ENCODE results near the gene FOXN1. TPM values are rescaled to one million over a fixed set of nuclear protein-coding genes. Genes with fewer than 3 reads are reported as not detected.

Gene FOXN1
- total and polyA plus RNA-seq, 2 of the 4 experiments (the other 2 are of a cell fraction) = not detected

- Histone ChIP-seq H3K18ac (ENCODE audit: low read depth, low read length) (no peak overlapping the region), H2BK15ac (ENCODE audit: low read depth, low read length) (no peak overlapping the region), H3K4me2 (ENCODE audit: low read depth, low read length) (peak overlapping the region; percentile 100), H4K20me1 (ENCODE audit: insufficient read depth, low read length) (peaks cover 5% of the 10 kb centered on the region; the same call in 1 of the 2 replicates), H4K8ac (ENCODE audit: low read depth in 2 of 2, low read length in 2 of 2) (peak overlapping the region in 1 of 2 experiments; percentile 50; a peak in 1 of 4 replicates), H3K9ac (ENCODE audit: low read depth, low read length) (peak overlapping the region; percentile 80), H4K91ac (ENCODE audit: insufficient read depth, low read depth, low read length) (no peak overlapping the region), H3K79me1 (ENCODE audit: low read depth in 1 of 2, low read length in 2 of 2) (peaks cover 20 to 37% of the 10 kb centered on the region in 2 experiments), H2BK120ac (ENCODE audit: low read depth, low read length) (no peak overlapping the region), H2AK9ac (replicated peaks; ENCODE audit: low read depth, low read length, poor library complexity) (peak overlapping the region; percentile 93), H3K4me1 (ENCODE audit: control insufficient read depth, insufficient read depth, low read length) (peaks cover 3% of the 10 kb centered on the region; the same call in 1 of the 2 replicates), H4K5ac (ENCODE audit: low read depth, low read length) (peak overlapping the region; percentile 44; the same call in 1 of the 2 replicates), H3K23ac (ENCODE audit: low read depth, low read length) (peak overlapping the region; percentile 88), H3K4me3 (ENCODE audit: insufficient read depth, low read depth, low read length) (peak overlapping the region; percentile 85), H2AK5ac (ENCODE audit: low read depth, low read length) (peak overlapping the region; percentile 79), H3K9me3 (ENCODE audit: control insufficient read depth, insufficient read depth, low read length) (no peaks in the 10 kb centered on the region), H3K9me1 (ENCODE audit: insufficient read depth, low read length) (peaks cover 10% of the 10 kb centered on the region; the same call in 1 of the 2 replicates), H2AFZ (replicated peaks; ENCODE audit: low read length, poor library complexity) (peak overlapping the region; percentile 96), H3K4ac (ENCODE audit: low read depth, low read length) (peak overlapping the region; percentile 59), H3K36me3 (ENCODE audit: control insufficient read depth, insufficient read depth, low read length) (peaks cover 16% of the 10 kb centered on the region), H3K27me3 (ENCODE audit: control insufficient read depth, insufficient read depth, low read length) (no peaks in the 10 kb centered on the region), H2BK20ac (ENCODE audit: low read depth, low read length) (no peak overlapping the region), H3K14ac (replicated peaks; ENCODE audit: low read depth, low read length) (peak overlapping the region; percentile 78), H2BK5ac (ENCODE audit: low read depth, low read length, poor library complexity, severe bottlenecking) (peak overlapping the region; percentile 35), H3K56ac (ENCODE audit: extremely low read depth, insufficient read depth, low read length) (peak overlapping the region; percentile 46; the same call in 1 of the 2 replicates), H3K27ac (ENCODE audit: insufficient read depth, low read length) (peak overlapping the region; percentile 61)
- dilution Hi-C loops (cut with HindIII; ENCODE audit: low sequenced_read_pairs, unreplicated experiment) (no loop called here), intact Hi-C loops (cut with micrococcal nuclease) (no loop called here), in situ Hi-C loops (cut with MboI; ENCODE audit: low sequenced_read_pairs) (no loop called here)
- no peak for TF ChIP-seq RAD21 (IDR thresholded peaks at IDR 0.05; ENCODE audit: low read length)
- TF ChIP-seq MXI1 (IDR thresholded peaks at IDR 0.05; ENCODE audit: borderline replicate concordance, low read depth, low read length) = peak; percentile 58; the same call in 1 of the 2 replicates
- TF ChIP-seq CHD1 (IDR thresholded peaks at IDR 0.05; ENCODE audit: low read depth, low read length) = 0 out of 2 replicates have a peak, but pooled peaks have one; percentile 1
- no peak for TF ChIP-seq FOS (IDR thresholded peaks at IDR 0.05; ENCODE audit: low read depth, low read length)
- no peak for TF ChIP-seq CTCF (conservative IDR thresholded peaks at IDR 0.05; ENCODE audit: low read depth, low read length)
- TF ChIP-seq SMC3 (IDR thresholded peaks at IDR 0.05; ENCODE audit: low read depth, low read length) = no peak
- no peak for TF ChIP-seq ELK1 (IDR thresholded peaks at IDR 0.05; ENCODE audit: borderline replicate concordance, low read depth, low read length)
- no peak for TF ChIP-seq MAFK (IDR thresholded peaks at IDR 0.05; ENCODE audit: low read depth, low read length)
- CTCF ChIA-PET = interaction anchor here (0.8 to 1.7 kb wide), 3 partner anchors 20 to 24 kb away, joined by 3 to 8 read pairs (median 6); no protein-coding TSS in a partner anchor
- WGBS, 2 experiments (ENCODE audit: extremely low coverage in 2 of 2, insufficient read length in 1 of 2) = 0% methylated on average over 23 of the region's 39 CpGs; no CpG with 5 or more reads in 1 of the 2 experiments
- POLR2A ChIA-PET (ENCODE audit: unreplicated experiment) = no interaction called here
- no peak for DNase-seq
- ATAC-seq (ENCODE audit: low read depth) = peak; percentile 36
- BruUV-seq (replicated peaks) = no TSS peak
Observed at GRCh38 chr17:28570716-28571360, 64.7 kb downstream of the FOXN1 start.
